HG02943 (cell line): ENCODE data around the gene CASP3.
A peak's percentile ranks its signal among the peaks of the same experiment; 100 is the strongest.

ENCODE experiments used
- ATAC-seq: cut with Tn5 transposase; IDR thresholded peaks from one replicate; pipeline ENCODE4 v1.9.1; 2021; ENCODE audit warnings: mild to moderate bottlenecking, low read depth, moderate library complexity; ENCODE audit not compliant: unreplicated experiment

The CASP3 gene

DNA sequence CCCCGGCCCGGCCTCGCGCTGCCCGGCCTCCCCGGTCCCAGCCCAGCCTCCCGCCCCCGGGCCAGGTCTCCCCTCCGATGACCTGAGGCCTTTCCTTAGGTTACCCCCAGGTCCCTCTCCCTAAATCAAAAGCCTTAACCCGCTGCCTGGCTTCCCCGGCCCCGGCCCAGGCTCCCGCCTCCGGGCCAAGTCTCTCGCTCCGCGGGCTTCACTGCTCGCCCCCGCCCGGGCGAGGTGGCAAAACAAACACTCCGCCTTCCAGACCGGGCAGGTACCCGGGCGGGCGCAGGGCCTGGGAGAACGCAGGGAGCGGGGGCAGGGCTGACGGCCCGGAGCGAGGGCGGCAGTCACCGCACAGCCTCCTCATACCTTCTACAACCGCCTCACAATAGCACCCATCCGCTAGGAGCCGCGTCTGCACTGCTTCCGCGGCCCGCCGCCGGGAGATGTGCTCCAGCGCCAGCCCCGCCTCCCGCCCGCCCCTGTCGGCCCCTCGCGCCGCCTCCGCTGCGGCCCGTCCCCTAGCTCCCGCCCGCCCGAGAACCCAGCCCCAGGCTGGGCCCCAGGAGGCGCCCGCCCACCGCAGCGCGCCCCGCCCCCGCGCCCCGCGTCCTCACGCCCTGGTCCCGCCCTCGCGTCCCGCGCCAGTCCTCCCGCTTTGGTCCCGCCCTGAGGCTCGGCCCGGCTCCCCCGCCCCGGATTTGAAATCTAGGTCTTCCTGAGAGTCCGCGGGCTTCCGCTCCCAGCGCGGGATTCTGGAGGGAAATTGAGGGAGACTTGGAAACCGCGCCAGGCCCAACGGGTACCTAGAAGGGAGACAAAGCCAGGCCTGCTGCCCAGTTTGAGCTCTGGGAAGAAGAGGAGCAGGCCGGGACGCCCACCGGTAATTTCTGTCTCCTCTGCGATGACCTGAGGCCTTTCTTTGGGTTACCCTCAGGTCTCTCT is at the start of gene CASP3, which contains the start of gene PRIMPOL:
Gene CASP3 (minus strand): TSS at position 422 of the 945 bp plus-strand sequence. CDS start 10,994 bp downstream, outside the sequence.
Gene PRIMPOL (plus strand): TSS at position 713 of the 945 bp plus-strand sequence. CDS start 7,403 bp downstream, outside the sequence.
- ATAC-seq = peak; percentile 82

GRCh38 chr4:184697956-184698355 is 48.7 kb upstream of the CASP3 start:
- ATAC-seq = no peak

DNA sequence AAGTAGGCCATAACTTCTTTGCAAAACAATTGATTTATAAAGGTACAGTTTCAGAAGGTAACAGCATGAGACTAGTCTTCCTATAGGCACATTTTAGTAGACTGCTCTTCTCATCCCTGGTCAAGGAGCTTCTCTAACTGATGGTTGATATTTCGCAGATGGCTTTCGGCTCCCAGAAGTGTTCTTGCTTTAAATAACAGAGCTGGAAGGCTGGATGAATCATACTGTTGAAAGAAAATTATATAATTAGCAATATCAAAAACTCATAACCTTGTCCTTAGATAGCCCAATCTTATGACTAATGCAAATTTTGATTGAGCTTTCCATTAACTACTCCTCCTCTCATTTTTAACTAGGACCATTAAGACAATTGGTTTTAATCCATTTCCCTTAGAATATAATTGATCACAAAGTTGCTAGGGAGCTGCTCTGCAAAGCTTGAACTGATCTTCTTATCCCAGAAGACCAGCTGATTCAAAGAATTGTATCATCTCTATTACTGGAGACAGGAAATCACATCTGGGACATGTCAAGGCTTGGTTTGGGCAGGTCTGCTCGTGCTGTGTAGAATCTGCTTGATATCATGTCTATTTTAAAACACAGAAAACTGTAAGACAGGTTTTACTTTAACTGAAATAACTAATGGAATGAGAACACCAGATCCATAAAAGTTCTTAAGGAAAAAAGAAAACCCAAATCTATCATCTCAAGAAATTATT is 46.1 kb upstream of the CASP3 start:
- ATAC-seq = no peak

DNA sequence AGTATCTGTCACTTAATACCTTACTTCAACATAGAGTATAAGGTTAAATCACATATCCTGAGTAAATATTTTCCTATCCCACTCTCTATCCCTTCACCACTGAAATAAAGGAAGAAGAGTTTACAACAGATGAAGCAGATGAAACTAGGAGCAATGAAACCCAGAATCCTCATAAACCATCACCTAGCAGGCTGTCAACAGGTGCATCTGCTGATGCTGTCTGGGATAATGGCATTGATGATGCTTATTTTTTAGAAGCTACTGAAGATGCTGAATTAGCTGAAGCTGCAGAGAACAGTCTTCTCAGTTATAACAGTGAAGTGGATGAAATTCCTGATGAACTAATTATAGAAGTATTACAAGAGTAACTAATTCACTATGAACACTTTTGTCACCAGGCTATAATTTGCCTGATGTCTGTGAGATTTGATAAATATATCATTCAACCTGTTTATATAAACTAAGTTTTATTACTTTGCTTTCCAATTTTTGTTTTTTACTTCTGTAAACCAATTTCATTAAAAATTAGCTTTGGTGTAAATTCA is 45.2 kb upstream of the CASP3 start:
- ATAC-seq = no peak

DNA sequence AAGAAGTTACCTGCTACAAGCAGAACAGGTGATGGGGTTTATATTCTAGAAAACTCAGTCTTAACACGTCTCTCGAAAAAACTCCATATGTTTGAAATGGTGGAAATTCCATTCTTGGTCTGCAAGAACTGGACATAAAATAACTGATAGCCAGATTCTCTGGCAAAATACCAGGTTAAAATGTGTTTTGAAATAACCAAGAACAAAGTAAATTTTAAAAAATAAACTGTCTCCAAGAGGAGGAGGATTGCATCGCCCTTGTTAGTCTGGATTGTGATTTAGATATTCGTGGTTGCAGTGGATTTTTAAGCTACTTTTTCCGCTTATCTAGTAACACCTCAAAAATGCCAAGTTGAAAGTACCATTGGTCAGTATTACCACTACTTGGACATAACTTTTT is 43.8 kb upstream of the CASP3 start:
- ATAC-seq = no peak

DNA sequence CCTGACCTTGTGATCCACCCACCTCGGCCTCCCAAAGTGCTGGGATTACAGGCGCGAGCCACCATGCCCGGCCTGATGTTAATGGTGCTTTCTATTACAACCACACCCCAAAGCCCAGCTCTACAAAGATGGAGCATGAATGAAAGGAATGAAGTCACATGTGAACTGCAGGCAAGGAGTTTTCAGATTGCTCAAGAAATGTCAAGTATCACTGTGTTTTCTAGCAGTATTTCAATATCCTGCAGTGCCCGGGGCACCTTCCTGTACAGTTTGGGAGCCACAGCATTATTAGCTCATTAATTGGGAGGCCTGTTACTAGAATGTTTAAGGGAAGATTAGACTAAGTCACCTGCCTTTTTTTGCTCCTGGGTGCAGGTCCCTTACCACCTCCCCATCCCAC is 40.4 kb upstream of the CASP3 start:
- no peak for ATAC-seq

GRCh38 chr4:184688447-184688846 is 39.2 kb upstream of the CASP3 start:
- no peak for ATAC-seq

DNA sequence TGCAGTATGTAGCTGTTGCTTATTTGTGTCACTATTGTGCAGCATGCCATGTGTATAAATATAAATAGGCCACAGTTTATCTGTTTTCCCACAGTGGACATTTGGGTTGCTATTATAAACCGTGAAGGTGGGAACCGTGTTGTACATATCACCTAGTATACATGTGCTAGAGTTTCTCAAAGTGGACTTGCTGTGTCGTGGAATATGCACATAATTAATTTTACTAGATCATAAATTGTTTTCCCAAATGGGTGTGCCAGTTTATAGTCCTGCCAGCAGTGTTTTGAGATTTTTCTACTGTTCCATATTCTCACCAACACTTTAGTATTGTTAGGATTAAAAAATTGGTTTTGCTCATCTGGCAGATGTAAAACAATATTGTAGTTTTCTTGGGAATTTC is 38.8 kb upstream of the CASP3 start:
- ATAC-seq = no peak

DNA sequence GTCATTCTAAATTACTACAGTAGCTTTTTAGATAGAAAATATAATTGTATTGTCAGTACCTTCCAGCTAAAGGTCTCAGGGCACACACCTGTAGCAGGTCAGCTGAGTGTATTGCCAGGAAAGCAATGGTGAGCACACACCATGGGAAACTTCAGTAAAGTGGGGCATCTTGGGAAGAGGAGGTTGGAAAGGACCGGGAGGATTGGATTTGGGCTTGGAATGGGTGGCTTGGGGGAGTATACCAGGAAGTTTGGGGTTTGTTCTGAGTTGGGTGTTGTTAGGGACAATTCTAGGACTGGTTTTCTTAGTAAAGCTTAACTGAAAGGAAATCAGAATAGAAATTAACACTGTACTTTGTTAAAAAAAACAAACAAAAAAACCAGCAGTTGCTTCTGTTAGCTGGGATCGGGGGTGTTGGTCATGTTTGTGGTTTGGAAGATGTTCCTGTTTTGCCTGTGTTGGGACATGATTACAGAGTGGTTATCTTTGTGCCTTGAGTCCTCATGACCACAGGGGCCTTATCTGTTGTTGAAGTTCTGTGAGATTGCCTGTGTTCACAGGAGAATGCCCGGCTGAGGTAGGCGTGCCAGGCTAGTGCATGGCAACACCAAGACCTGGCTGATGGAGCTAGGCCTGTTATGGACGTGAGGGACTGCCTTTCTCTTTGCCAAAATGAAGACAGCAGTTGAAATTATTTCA is 35.4 kb upstream of the CASP3 start:
- ATAC-seq = no peak

GRCh38 chr4:184681916-184682315 is 32.7 kb upstream of the CASP3 start:
- no peak for ATAC-seq

DNA sequence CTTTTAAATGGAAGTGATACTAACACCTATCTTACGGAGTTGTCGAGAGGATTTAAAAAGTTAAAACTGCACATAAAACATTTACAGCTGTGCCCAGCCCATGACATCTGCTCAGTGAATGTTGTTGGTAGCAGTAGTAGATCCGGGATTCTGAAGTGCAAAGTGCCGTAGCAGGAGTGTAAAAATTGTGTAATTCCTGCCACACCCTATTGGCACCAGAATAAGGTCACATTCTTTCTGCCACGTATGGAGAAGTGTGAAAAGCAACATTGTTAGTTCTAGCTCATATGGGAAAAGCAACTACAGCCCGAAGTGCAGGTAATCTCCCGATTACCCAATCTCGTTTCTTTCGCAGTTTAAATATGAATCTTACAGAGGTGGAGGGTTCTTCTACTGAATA is 31.5 kb upstream of the CASP3 start:
- ATAC-seq = no peak

DNA sequence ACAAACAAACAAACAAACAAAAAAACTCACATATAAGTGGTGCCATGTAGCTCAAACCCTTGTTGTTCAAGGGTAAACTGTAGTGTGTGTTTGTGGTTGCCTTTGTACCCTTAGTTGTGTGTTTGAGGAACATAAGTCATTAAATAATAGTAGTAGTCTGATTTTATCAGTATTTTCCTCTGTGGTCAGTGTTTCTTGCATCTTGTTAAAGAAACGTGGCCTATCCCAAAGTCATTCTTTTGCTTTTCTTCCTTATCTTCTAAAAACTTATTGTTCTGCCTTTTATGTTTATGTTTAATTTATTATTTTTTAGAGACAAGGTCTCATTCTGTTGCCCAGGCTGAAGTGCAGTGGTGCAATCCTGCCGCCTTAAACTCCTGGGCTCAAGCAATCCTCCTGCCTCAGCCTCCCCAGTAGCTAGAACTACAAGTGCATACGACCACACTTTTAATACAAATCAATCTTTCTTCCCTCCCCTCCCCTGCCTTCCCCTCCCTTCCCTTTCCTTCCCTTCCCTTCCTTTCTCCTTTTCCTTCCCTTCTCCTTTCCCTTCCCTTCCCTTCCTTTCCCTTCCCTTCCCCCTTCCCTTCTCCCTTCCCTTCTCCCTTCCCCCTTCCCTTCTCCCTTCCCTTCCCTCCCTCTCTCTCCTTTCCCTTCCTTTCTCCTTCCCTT is 26.7 kb upstream of the CASP3 start:
- ATAC-seq = no peak

DNA sequence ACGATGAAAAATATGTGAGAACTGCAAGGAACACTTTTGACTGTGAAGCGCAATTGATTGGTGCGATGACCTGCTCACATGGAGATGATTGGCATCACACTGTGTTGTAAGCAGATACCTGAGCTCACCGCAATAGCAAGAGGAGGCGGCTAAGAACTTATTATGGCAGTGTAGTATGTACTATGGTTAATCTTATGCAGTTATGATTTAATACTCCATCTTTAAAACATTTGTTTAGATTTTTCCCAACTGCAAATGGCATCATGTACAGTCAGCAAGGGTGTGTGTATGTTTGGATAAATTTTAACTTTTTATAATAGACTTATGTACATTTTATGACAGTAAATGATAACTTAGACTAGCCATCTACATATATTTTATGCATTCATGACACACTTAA is 25.8 kb upstream of the CASP3 start:
- ATAC-seq = no peak

- ATAC-seq = no peak
Observed at GRCh38 chr4:184674011-184674410, 24.8 kb upstream of the CASP3 start.

GRCh38 chr4:184672741-184673140 is 23.5 kb upstream of the CASP3 start:
- no peak for ATAC-seq

- ATAC-seq = no peak
Observed at GRCh38 chr4:184671101-184671500, 21.9 kb upstream of the CASP3 start.

- no peak for ATAC-seq
Observed at GRCh38 chr4:184669251-184669650, 20.0 kb upstream of the CASP3 start.

GRCh38 chr4:184668511-184669114 is 19.4 kb upstream of the CASP3 start:
- ATAC-seq = no peak

- ATAC-seq = no peak
Observed at GRCh38 chr4:184668096-184668495, 18.8 kb upstream of the CASP3 start.

DNA sequence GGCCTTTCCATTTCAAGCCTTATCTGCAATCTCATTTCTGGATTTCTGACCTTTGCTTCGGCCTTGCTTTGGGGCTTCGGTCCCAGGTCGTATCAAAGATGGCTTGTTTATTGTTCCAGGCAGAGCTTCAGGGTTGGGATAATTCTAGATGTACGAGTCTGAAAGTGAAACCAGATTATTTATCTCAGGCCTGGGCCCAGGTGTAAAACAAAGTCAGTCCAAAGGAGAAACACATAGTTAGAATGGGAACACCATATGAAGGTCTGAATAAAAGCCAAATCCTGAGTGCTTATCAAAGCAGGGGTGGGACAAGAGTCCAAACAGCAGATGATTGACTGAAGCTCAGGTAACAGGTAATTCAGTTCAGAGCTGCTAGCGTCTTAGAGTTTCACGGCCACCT is 17.4 kb upstream of the CASP3 start:
- no peak for ATAC-seq
